Mammary epithelial cell (primary cell): ENCODE data around the gene RTF2.

ENCODE experiments used
- CTCF ChIP-seq, 2 donors: IDR thresholded peaks in 1 of 2; conservative IDR thresholded peaks in 1 of 2; 2 replicates each; pipeline ENCODE4 v1.5.1; 2011 to 2012; ENCODE audit warnings: inconsistent platforms in 2 of 2, low read length in 2 of 2, mild to moderate bottlenecking in 2 of 2, control low read depth in 1 of 2, low read depth in 1 of 2; ENCODE audit not compliant: insufficient read depth in 1 of 2; ENCODE audit errors: extremely low read depth in 1 of 2
- EZH2 ChIP-seq: IDR thresholded peaks from 2 replicates; pipeline ENCODE4 v1.6.1; 2012; ENCODE audit warnings: low read length, inconsistent platforms, borderline replicate concordance

GRCh38 chr20:56449459-56449858, 19.0 kb upstream of the RTF2 start:
- TF ChIP-seq CTCF (conservative IDR thresholded peaks at IDR 0.05 in 1 of 2, IDR thresholded peaks at IDR 0.05 in 1 of 2; ENCODE audit: extremely low read depth in 1 of 2, insufficient read depth in 1 of 2, low read depth in 1 of 2, low read length in 2 of 2): no peak
- TF ChIP-seq EZH2: no peak
